GM18502 (cell line): ENCODE results near the gene ATG16L2.
"Not testable (repeated sequence)": the region's sequence is repeated elsewhere in the genome, so short reads cannot be mapped to it uniquely, and the experiment has no call there.

Source experiments
- ATAC-seq: cut with Tn5 transposase; IDR thresholded peaks from one replicate; pipeline ENCODE4 v1.9.1; 2021; ENCODE audit warnings: mild to moderate bottlenecking; ENCODE audit not compliant: unreplicated experiment, poor library complexity

ATG16L2 gene

GRCh38 chr11:72779495-72780128 is 34.6 kb upstream of the ATG16L2 start:
- no peak for ATAC-seq

- ATAC-seq, result no peak
These were observed 33.7 kb upstream of the ATG16L2 start for GRCh38 chr11:72780296-72781062.

- ATAC-seq, result no peak
These were observed 33.2 kb upstream of the ATG16L2 start for GRCh38 chr11:72781063-72781312.

GRCh38 chr11:72781313-72782080 is 32.7 kb upstream of the ATG16L2 start:
- peak; percentile 63 for ATAC-seq

- peak; percentile 27 for ATAC-seq
These were observed 31.9 kb upstream of the ATG16L2 start for GRCh38 chr11:72782081-72782920.

- no peak for ATAC-seq
These were observed 30.9 kb upstream of the ATG16L2 start for GRCh38 chr11:72783144-72783905.

GRCh38 chr11:72784662-72785061 is 29.5 kb upstream of the ATG16L2 start:
- no peak for ATAC-seq

- no peak for ATAC-seq
These were observed 27.7 kb upstream of the ATG16L2 start for GRCh38 chr11:72786305-72787215.

GRCh38 chr11:72787216-72788104 is 26.8 kb upstream of the ATG16L2 start:
- ATAC-seq, result peak; percentile 69

GRCh38 chr11:72788241-72788640 is 26.0 kb upstream of the ATG16L2 start:
- ATAC-seq, result no peak

GRCh38 chr11:72789493-72790131 is 24.6 kb upstream of the ATG16L2 start:
- ATAC-seq, result no peak

- ATAC-seq, result not testable (repeated sequence)
These were observed 23.0 kb upstream of the ATG16L2 start for GRCh38 chr11:72791228-72791627.

GRCh38 chr11:72792437-72793021 is 21.7 kb upstream of the ATG16L2 start:
- no peak for ATAC-seq

GRCh38 chr11:72793076-72793424 is 21.2 kb upstream of the ATG16L2 start:
- ATAC-seq, result no peak

GRCh38 chr11:72793425-72794367 is 20.5 kb upstream of the ATG16L2 start, which contains the start of gene STARD10:
STARD10 (minus strand) TSS chr11:72794047; CDS start chr11:72781181, 12,866 bp downstream.
- ATAC-seq, result peak; percentile 86

- ATAC-seq, result no peak
These were observed 15.8 kb upstream of the ATG16L2 start for GRCh38 chr11:72798361-72798760.
